ENCODE measurements around the gene KRT83.

GRCh38 chr12:52356031-52356761 is 35.0 kb upstream of the KRT83 start:
- TF ChIP-seq, protein P1, sequence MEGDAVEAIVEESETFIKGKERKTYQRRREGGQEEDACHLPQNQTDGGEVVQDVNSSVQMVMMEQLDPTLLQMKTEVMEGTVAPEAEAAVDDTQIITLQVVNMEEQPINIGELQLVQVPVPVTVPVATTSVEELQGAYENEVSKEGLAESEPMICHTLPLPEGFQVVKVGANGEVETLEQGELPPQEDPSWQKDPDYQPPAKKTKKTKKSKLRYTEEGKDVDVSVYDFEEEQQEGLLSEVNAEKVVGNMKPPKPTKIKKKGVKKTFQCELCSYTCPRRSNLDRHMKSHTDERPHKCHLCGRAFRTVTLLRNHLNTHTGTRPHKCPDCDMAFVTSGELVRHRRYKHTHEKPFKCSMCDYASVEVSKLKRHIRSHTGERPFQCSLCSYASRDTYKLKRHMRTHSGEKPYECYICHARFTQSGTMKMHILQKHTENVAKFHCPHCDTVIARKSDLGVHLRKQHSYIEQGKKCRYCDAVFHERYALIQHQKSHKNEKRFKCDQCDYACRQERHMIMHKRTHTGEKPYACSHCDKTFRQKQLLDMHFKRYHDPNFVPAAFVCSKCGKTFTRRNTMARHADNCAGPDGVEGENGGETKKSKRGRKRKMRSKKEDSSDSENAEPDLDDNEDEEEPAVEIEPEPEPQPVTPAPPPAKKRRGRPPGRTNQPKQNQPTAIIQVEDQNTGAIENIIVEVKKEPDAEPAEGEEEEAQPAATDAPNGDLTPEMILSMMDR (optimal IDR thresholded peaks at IDR 0.05 in 1 of 3, IDR thresholded peaks at IDR 0.05 in 1 of 3, conservative IDR thresholded peaks at IDR 0.05 in 1 of 3; ENCODE audit: extremely low read depth in 1 of 3, insufficient read depth in 2 of 3, low read length in 3 of 3), result no peak
- TF ChIP-seq EZH2 (IDR thresholded peaks at IDR 0.05; ENCODE audit: low read length), result no peak
